A673 (cell line): ENCODE results near the gene ERP27. TPM values are rescaled to one million over a fixed set of nuclear protein-coding genes. Genes with fewer than 3 reads are reported as not detected.

Experiments used
- BruUV-seq: library from RNA; stranded (reverse); fragments of 400-500 nt; replicated peaks from 2 replicates; lab custom pipeline; 2021; lab: Mats Ljungman, UMichigan
- CTCF ChIA-PET: fragments of 300-600 bp; sonication (Branson Sonifier 250); formaldehyde crosslinking; loops from one replicate; lab custom pipeline; 2022; ENCODE audit warnings: antibody characterized with exemption; lab: Charles Lee
- POLR2A ChIA-PET: fragments of 300-600 bp; sonication (Branson Sonifier 250); formaldehyde crosslinking; loops from one replicate; lab custom pipeline; 2022; ENCODE audit warnings: antibody characterized with exemption; ENCODE audit not compliant: low non-redundant PET; lab: Charles Lee
- DNase-seq: peaks from one replicate; pipeline ENCODE4 v3.0.0-alpha.2; 2015; ENCODE audit warnings: low spot score
- H3K27ac ChIP-seq: fragments of 200-600 bp; sonication (generic); 2 replicates; pipeline ENCODE4 v1.5.1; 2016; ENCODE audit warnings: mixed run types, low read depth, mild to moderate bottlenecking, mixed read lengths, antibody characterized with exemption, low read length; ENCODE audit not compliant: poor library complexity, severe bottlenecking
- H3K27me3 ChIP-seq: fragments of 200-600 bp; sonication (generic); replicated peaks from 2 replicates; pipeline ENCODE4 v1.6.1; 2017; ENCODE audit warnings: mixed run types, low read depth, mild to moderate bottlenecking, mixed read lengths, antibody characterized with exemption, low read length; ENCODE audit not compliant: insufficient read depth, poor library complexity
- H3K36me3 ChIP-seq: fragments of 200-600 bp; sonication (generic); 2 replicates; pipeline ENCODE4 v1.6.1; 2016; ENCODE audit warnings: mixed run types, mild to moderate bottlenecking, mixed read lengths, antibody characterized with exemption, low read length; ENCODE audit not compliant: insufficient read depth, poor library complexity, severe bottlenecking
- H3K4me1 ChIP-seq: fragments of 200-600 bp; sonication (generic); 2 replicates; pipeline ENCODE4 v1.6.1; 2017; ENCODE audit warnings: mixed run types, mild to moderate bottlenecking, mixed read lengths, antibody characterized with exemption, low read length; ENCODE audit not compliant: insufficient read depth, poor library complexity, severe bottlenecking
- H3K4me3 ChIP-seq: fragments of 200-600 bp; sonication (generic); 2 replicates; pipeline ENCODE4 v1.5.1; 2016; ENCODE audit warnings: low read depth, mixed run types, mild to moderate bottlenecking, mixed read lengths, low read length; ENCODE audit not compliant: poor library complexity, severe bottlenecking
- H3K9me3 ChIP-seq: fragments of 200-600 bp; sonication (generic); 2 replicates; pipeline ENCODE4 v1.6.1; 2016; ENCODE audit warnings: mixed run types, low read depth, mild to moderate bottlenecking, mixed read lengths, antibody characterized with exemption, low read length; ENCODE audit not compliant: poor library complexity, severe bottlenecking
- CTCF ChIP-seq: fragments of 300-800, 200-600 bp; sonication (generic); conservative IDR thresholded peaks from 2 replicates; pipeline ENCODE4 v1.5.1; 2017; ENCODE audit warnings: low read depth, mild to moderate bottlenecking, antibody characterized with exemption, low read length, moderate library complexity, mixed read lengths
- EZH2 ChIP-seq: fragments of 200-600 bp; sonication (generic); IDR thresholded peaks from 2 replicates; pipeline ENCODE4 v1.6.1; 2017; ENCODE audit warnings: borderline replicate concordance, low read depth, mild to moderate bottlenecking, mixed read lengths, antibody characterized with exemption, low read length; ENCODE audit not compliant: poor library complexity, severe bottlenecking
- intact Hi-C: fragments of 100-400 bp; cut with micrococcal nuclease; formaldehyde crosslinking; loops from one replicate; pipeline ENCODE4 v1.10.0; 2022; ENCODE audit not compliant: unreplicated experiment
- total RNA-seq: library from RNA; stranded (reverse); gene quantifications from 2 replicates; pipeline ENCODE4 v1.2.3, GENCODE V29; 2021

Gene ERP27
- total RNA-seq, 1 experiment from 2014 or later = not detected

- TF ChIP-seq CTCF (no peak), EZH2 (no peak)
- no peaks in the 10 kb centered on the region for H3K36me3 ChIP-seq
- H3K27ac ChIP-seq = peak overlapping the region; percentile 78
- CTCF ChIA-PET = no interaction called here
- intact Hi-C loops = no loop called here
- no peaks in the 10 kb centered on the region for H3K9me3 ChIP-seq
- H3K27me3 ChIP-seq = no peaks in the 10 kb centered on the region
- H3K4me1 ChIP-seq = peaks cover 59% of the 10 kb centered on the region
- H3K4me3 ChIP-seq = no peak overlapping the region
- DNase-seq = no peak
- POLR2A ChIA-PET = no interaction called here
- no TSS peak for BruUV-seq
These were observed 20.7 kb upstream of the ERP27 start for GRCh38 chr12:14959126-14959440.

GRCh38 chr12:14958361-14959125 lies 20.2 kb upstream of the ERP27 start:
- no peaks in the 10 kb centered on the region for H3K27me3 ChIP-seq
- ChIA-PET POLR2A (no interaction called here), CTCF (no interaction called here)
- no peak for TF ChIP-seq CTCF
- no peak for TF ChIP-seq EZH2
- intact Hi-C loops = no loop called here
- H3K4me1 ChIP-seq = peaks cover 59% of the 10 kb centered on the region
- H3K27ac ChIP-seq = peak overlapping the region; percentile 78
- H3K9me3 ChIP-seq = no peaks in the 10 kb centered on the region
- H3K36me3 ChIP-seq = no peaks in the 10 kb centered on the region
- no peak overlapping the region for H3K4me3 ChIP-seq
- BruUV-seq = no TSS peak
- no peak for DNase-seq

GRCh38 chr12:14957551-14958168 lies 19.3 kb upstream of the ERP27 start:
- DNase-seq = no peak
- POLR2A ChIA-PET = no interaction called here
- Histone ChIP-seq H3K9me3 (no peaks in the 10 kb centered on the region), H3K36me3 (no peaks in the 10 kb centered on the region), H3K4me3 (no peak overlapping the region), H3K27ac (peak overlapping the region; percentile 43), H3K4me1 (peaks cover 60% of the 10 kb centered on the region), H3K27me3 (no peaks in the 10 kb centered on the region)
- no TSS peak for BruUV-seq
- intact Hi-C loops = no loop called here
- TF ChIP-seq EZH2 (no peak), CTCF (no peak)
- CTCF ChIA-PET = no interaction called here
